ENCODE results near the gene TERT. TPM values are rescaled to one million over a fixed set of nuclear protein-coding genes. Genes with fewer than 3 reads are reported as not detected.
A peak's percentile ranks its signal among the peaks of the same experiment; 100 is the strongest.
"Not testable (repeated sequence)": the region's sequence is repeated elsewhere in the genome, so short reads cannot be mapped to it uniquely, and the experiment has no call there.

Gene TERT
- polyA plus RNA-seq (2013, experiment 1 of 2): 4.4 TPM
- 4.8 TPM for polyA plus RNA-seq (2013, experiment 2 of 2)

DNA sequence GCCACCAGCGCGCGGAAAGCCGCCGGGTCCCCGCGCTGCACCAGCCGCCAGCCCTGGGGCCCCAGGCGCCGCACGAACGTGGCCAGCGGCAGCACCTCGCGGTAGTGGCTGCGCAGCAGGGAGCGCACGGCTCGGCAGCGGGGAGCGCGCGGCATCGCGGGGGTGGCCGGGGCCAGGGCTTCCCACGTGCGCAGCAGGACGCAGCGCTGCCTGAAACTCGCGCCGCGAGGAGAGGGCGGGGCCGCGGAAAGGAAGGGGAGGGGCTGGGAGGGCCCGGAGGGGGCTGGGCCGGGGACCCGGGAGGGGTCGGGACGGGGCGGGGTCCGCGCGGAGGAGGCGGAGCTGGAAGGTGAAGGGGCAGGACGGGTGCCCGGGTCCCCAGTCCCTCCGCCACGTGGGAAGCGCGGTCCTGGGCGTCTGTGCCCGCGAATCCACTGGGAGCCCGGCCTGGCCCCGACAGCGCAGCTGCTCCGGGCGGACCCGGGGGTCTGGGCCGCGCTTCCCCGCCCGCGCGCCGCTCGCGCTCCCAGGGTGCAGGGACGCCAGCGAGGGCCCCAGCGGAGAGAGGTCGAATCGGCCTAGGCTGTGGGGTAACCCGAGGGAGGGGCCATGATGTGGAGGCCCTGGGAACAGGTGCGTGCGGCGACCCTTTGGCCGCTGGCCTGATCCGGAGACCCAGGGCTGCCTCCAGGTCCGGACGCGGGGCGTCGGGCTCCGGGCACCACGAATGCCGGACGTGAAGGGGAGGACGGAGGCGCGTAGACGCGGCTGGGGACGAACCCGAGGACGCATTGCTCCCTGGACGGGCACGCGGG, at the start of gene TERT:
TERT (minus strand) TSS at position 234 of the 815 bp plus-strand sequence; CDS start at position 155, 79 bp downstream.
- no peaks in the 10 kb centered on the region for H3K79me1 ChIP-seq (ENCODE audit: low read length)
- peak within 1 kb of the TSS; percentile 78 for H3K4me2 ChIP-seq (ENCODE audit: low read length)
- no peak within 1 kb of the TSS for H4K8ac ChIP-seq (ENCODE audit: low read depth, low read length)
- H2BK120ac ChIP-seq (ENCODE audit: low read depth, low read length): no peak within 1 kb of the TSS
- no peak within 1 kb of the TSS for H4K5ac ChIP-seq (ENCODE audit: low read length)
- no peaks in the 10 kb centered on the region for H3K36me3 ChIP-seq (ENCODE audit: control insufficient read depth, insufficient read depth, low read length)
- no peak within 1 kb of the TSS for H2BK5ac ChIP-seq (ENCODE audit: low read length)
- peak within 1 kb of the TSS; percentile 68 for H3K9ac ChIP-seq (ENCODE audit: low read length)
- peak within 1 kb of the TSS; percentile 57 for H3K4me3 ChIP-seq (ENCODE audit: low read length)
- no peaks in the 10 kb centered on the region for H3K4me1 ChIP-seq (ENCODE audit: control insufficient read depth, low read depth, low read length)
- no peak within 1 kb of the TSS for H3K4ac ChIP-seq (ENCODE audit: low read depth, low read length)
- peak within 1 kb of the TSS; percentile 89 for H3K56ac ChIP-seq (ENCODE audit: low read length)
- peak; percentile 65 for DNase-seq
- no peak within 1 kb of the TSS for H3K18ac ChIP-seq (ENCODE audit: low read length)
- H2AK5ac ChIP-seq (ENCODE audit: low read length): no peak within 1 kb of the TSS
- no peak within 1 kb of the TSS for H2BK15ac ChIP-seq (replicated peaks; ENCODE audit: low read depth)
- no CpG with 5 or more reads among the region's 102 CpGs for WGBS (ENCODE audit: extremely low coverage, insufficient coverage, low lambda C conversion rate)
- H3K79me2 ChIP-seq (ENCODE audit: control insufficient read depth, insufficient read depth, low read length): no peaks in the 10 kb centered on the region
- no peaks in the 10 kb centered on the region for H3K27me3 ChIP-seq (ENCODE audit: insufficient read depth, low read length, poor library complexity)
- H3K23ac ChIP-seq (ENCODE audit: low read length): no peak within 1 kb of the TSS
- H3K27ac ChIP-seq (ENCODE audit: low read depth, low read length): no peak within 1 kb of the TSS

- DNase-seq: peak; percentile 27
- H2BK120ac ChIP-seq (ENCODE audit: low read depth, low read length): no peak overlapping the region
- H2BK5ac ChIP-seq (ENCODE audit: low read length): no peak overlapping the region
- H3K4me2 ChIP-seq (ENCODE audit: low read length): peak overlapping the region; percentile 90
- H4K5ac ChIP-seq (ENCODE audit: low read length): no peak overlapping the region
- peaks cover 2% of the 10 kb centered on the region for H3K4me1 ChIP-seq (ENCODE audit: control insufficient read depth, low read depth, low read length)
- H2AK5ac ChIP-seq (ENCODE audit: low read length): no peak overlapping the region
- peaks cover 11% of the 10 kb centered on the region for H3K79me1 ChIP-seq (ENCODE audit: low read length)
- H3K27ac ChIP-seq (ENCODE audit: low read depth, low read length): no peak overlapping the region
- peak overlapping the region; percentile 95 for H3K56ac ChIP-seq (ENCODE audit: low read length)
- peak overlapping the region; percentile 92 for H3K4me3 ChIP-seq (ENCODE audit: low read length)
- peak overlapping the region; percentile 88 for H3K9ac ChIP-seq (ENCODE audit: low read length)
- H4K8ac ChIP-seq (ENCODE audit: low read depth, low read length): no peak overlapping the region
- peak overlapping the region; percentile 45 for H3K23ac ChIP-seq (ENCODE audit: low read length)
- no peak overlapping the region for H3K4ac ChIP-seq (ENCODE audit: low read depth, low read length)
- H3K18ac ChIP-seq (ENCODE audit: low read length): peak overlapping the region; percentile 55
- H3K36me3 ChIP-seq (ENCODE audit: control insufficient read depth, insufficient read depth, low read length): peaks cover 13% of the 10 kb centered on the region
- WGBS (ENCODE audit: extremely low coverage, insufficient coverage, low lambda C conversion rate): no CpG with 5 or more reads among the region's 61 CpGs
- H3K79me2 ChIP-seq (ENCODE audit: control insufficient read depth, insufficient read depth, low read length): peaks cover 11% of the 10 kb centered on the region
- no peaks in the 10 kb centered on the region for H3K27me3 ChIP-seq (ENCODE audit: insufficient read depth, low read length, poor library complexity)
- H2BK15ac ChIP-seq (replicated peaks; ENCODE audit: low read depth): no peak overlapping the region
Measured at GRCh38 chr5:1343931-1344901, 49.3 kb upstream of the TERT start.

GRCh38 chr5:1343315-1343751, 48.5 kb upstream of the TERT start:
- no peak overlapping the region for H4K8ac ChIP-seq (ENCODE audit: low read depth, low read length)
- H3K79me1 ChIP-seq (ENCODE audit: low read length): peaks cover 11% of the 10 kb centered on the region
- H3K23ac ChIP-seq (ENCODE audit: low read length): no peak overlapping the region
- H3K9ac ChIP-seq (ENCODE audit: low read length): no peak overlapping the region
- no peaks in the 10 kb centered on the region for H3K27me3 ChIP-seq (ENCODE audit: insufficient read depth, low read length, poor library complexity)
- no peak overlapping the region for H3K4ac ChIP-seq (ENCODE audit: low read depth, low read length)
- H3K56ac ChIP-seq (ENCODE audit: low read length): no peak overlapping the region
- H3K4me1 ChIP-seq (ENCODE audit: control insufficient read depth, low read depth, low read length): peaks cover 2% of the 10 kb centered on the region
- H2BK120ac ChIP-seq (ENCODE audit: low read depth, low read length): no peak overlapping the region
- no peak overlapping the region for H3K4me2 ChIP-seq (ENCODE audit: low read length)
- DNase-seq: no peak
- peaks cover 11% of the 10 kb centered on the region for H3K79me2 ChIP-seq (ENCODE audit: control insufficient read depth, insufficient read depth, low read length)
- H2BK5ac ChIP-seq (ENCODE audit: low read length): no peak overlapping the region
- no peak overlapping the region for H4K5ac ChIP-seq (ENCODE audit: low read length)
- H3K36me3 ChIP-seq (ENCODE audit: control insufficient read depth, insufficient read depth, low read length): peaks cover 13% of the 10 kb centered on the region
- H2BK15ac ChIP-seq (replicated peaks; ENCODE audit: low read depth): no peak overlapping the region
- H2AK5ac ChIP-seq (ENCODE audit: low read length): no peak overlapping the region
- no peak overlapping the region for H3K18ac ChIP-seq (ENCODE audit: low read length)
- no CpG with 5 or more reads among the region's 9 CpGs for WGBS (ENCODE audit: extremely low coverage, insufficient coverage, low lambda C conversion rate)
- no peak overlapping the region for H3K27ac ChIP-seq (ENCODE audit: low read depth, low read length)
- H3K4me3 ChIP-seq (ENCODE audit: low read length): no peak overlapping the region

DNA sequence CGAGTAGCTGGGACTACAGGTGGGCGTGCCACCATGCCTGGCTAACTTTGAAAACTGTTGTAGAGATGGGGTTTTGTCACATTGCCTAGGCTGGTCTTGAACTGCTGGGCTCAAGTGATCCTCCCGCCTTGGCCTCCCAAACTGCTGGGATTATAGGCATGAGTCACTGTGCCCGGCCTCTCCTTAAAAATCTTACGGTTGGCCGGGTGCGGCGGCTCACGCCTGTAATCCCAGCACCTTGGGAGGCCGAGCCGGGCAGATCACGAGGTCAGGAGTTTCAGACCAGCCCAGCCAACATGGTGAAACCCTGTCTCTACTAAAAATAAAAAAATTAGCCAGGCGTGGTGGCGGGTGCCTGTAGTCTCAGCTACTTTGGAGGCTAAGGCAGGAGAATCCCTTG, 47.8 kb upstream of the TERT start:
- not testable (repeated sequence) for H3K4me2 ChIP-seq (ENCODE audit: low read length); H2BK15ac ChIP-seq (replicated peaks; ENCODE audit: low read depth); H2BK5ac ChIP-seq (ENCODE audit: low read length); H3K4me3 ChIP-seq (ENCODE audit: low read length); H3K4me1 ChIP-seq (ENCODE audit: control insufficient read depth, low read depth, low read length); H4K5ac ChIP-seq (ENCODE audit: low read length); H2BK120ac ChIP-seq (ENCODE audit: low read depth, low read length); H4K8ac ChIP-seq (ENCODE audit: low read depth, low read length); H3K27me3 ChIP-seq (ENCODE audit: insufficient read depth, low read length, poor library complexity); H3K9ac ChIP-seq (ENCODE audit: low read length); H3K56ac ChIP-seq (ENCODE audit: low read length); H3K4ac ChIP-seq (ENCODE audit: low read depth, low read length); H3K18ac ChIP-seq (ENCODE audit: low read length); DNase-seq; H3K27ac ChIP-seq (ENCODE audit: low read depth, low read length); H3K23ac ChIP-seq (ENCODE audit: low read length); H2AK5ac ChIP-seq (ENCODE audit: low read length)
- peaks cover 11% of the 10 kb centered on the region for H3K79me2 ChIP-seq (ENCODE audit: control insufficient read depth, insufficient read depth, low read length)
- H3K79me1 ChIP-seq (ENCODE audit: low read length): peaks cover 13% of the 10 kb centered on the region
- peaks cover 14% of the 10 kb centered on the region for H3K36me3 ChIP-seq (ENCODE audit: control insufficient read depth, insufficient read depth, low read length)
- no CpG with 5 or more reads among the region's 14 CpGs for WGBS (ENCODE audit: extremely low coverage, insufficient coverage, low lambda C conversion rate)

DNA sequence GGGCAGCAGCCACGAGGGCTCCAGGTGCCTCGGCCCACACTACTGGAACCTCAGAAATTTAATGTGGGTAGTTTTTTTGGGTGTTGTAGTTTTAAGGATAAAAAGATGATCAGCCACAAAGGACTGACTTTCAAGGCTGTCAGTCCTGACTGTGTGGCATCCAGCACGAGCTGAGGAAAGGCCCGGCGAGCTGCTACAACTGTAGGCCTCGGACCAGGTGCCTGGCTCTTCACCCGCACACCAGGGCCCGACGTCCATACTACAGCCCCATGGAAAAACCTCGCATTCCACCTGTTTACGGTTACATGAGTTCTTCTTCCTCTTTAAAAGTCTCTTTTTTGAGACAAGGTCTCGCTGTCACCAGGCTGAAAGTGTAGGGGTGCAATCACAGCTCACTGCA, 47.4 kb upstream of the TERT start:
- Histone ChIP-seq H3K36me3 (ENCODE audit: control insufficient read depth, insufficient read depth, low read length) (peaks cover 18% of the 10 kb centered on the region), H2AK5ac (ENCODE audit: low read length) (no peak overlapping the region)

More for the DNA sequence above, 47.4 kb upstream of the TERT start:
- H3K79me1 ChIP-seq (ENCODE audit: low read length): peaks cover 13% of the 10 kb centered on the region
- no peak overlapping the region for H3K9ac ChIP-seq (ENCODE audit: low read length)
- H3K18ac ChIP-seq (ENCODE audit: low read length): no peak overlapping the region
- no peak overlapping the region for H3K4me3 ChIP-seq (ENCODE audit: low read length)
- WGBS (ENCODE audit: extremely low coverage, insufficient coverage, low lambda C conversion rate): no CpG with 5 or more reads among the region's 12 CpGs
- no peak overlapping the region for H2BK15ac ChIP-seq (replicated peaks; ENCODE audit: low read depth)
- H3K79me2 ChIP-seq (ENCODE audit: control insufficient read depth, insufficient read depth, low read length): peaks cover 11% of the 10 kb centered on the region
- no peaks in the 10 kb centered on the region for H3K27me3 ChIP-seq (ENCODE audit: insufficient read depth, low read length, poor library complexity)
- no peak overlapping the region for H4K8ac ChIP-seq (ENCODE audit: low read depth, low read length)
- H3K4me2 ChIP-seq (ENCODE audit: low read length): no peak overlapping the region
- no peak overlapping the region for H3K23ac ChIP-seq (ENCODE audit: low read length)
- DNase-seq: no peak
- peaks cover 2% of the 10 kb centered on the region for H3K4me1 ChIP-seq (ENCODE audit: control insufficient read depth, low read depth, low read length)
- no peak overlapping the region for H3K56ac ChIP-seq (ENCODE audit: low read length)
- H3K4ac ChIP-seq (ENCODE audit: low read depth, low read length): no peak overlapping the region
- no peak overlapping the region for H2BK5ac ChIP-seq (ENCODE audit: low read length)
- no peak overlapping the region for H3K27ac ChIP-seq (ENCODE audit: low read depth, low read length)
- no peak overlapping the region for H2BK120ac ChIP-seq (ENCODE audit: low read depth, low read length)
- no peak overlapping the region for H4K5ac ChIP-seq (ENCODE audit: low read length)

Measured in mesendoderm (in vitro differentiated cells).